Psoas muscle (tissue), 8 donors: Measurements from ENCODE around the gene OLA1. TPM values are rescaled to one million over a fixed set of nuclear protein-coding genes. Genes with fewer than 3 reads are reported as not detected.

Source experiments
- ATAC-seq, 4 donors: fragments of 200-7000 bp; cut with Tn5 transposase; one replicate each; pipeline ENCODE4 v1.9.1; 2020; ENCODE audit warnings: moderate library complexity in 3 of 4, mild to moderate bottlenecking in 2 of 4
- DNase-seq, 2 donors: peaks; one replicate each; pipeline ENCODE4 v3.0.0-alpha.2; 2020
- H3K27ac ChIP-seq: fragments of 200-600 bp; one replicate; pipeline ENCODE4 v1.8.0; 2022
- H3K27me3 ChIP-seq, 3 donors: fragments of 200-600 bp in 1 of 3; one replicate each; pipeline versions ENCODE4 v1.6.1 to v1.8.0; 2013 to 2022; ENCODE audit warnings: low read length in 2 of 3, mild to moderate bottlenecking in 2 of 3, moderate library complexity in 1 of 3; ENCODE audit not compliant: insufficient read depth in 3 of 3
- H3K36me3 ChIP-seq, 2 donors: fragments of 200-600 bp in 1 of 2; one replicate each; pipeline versions ENCODE4 v1.6.1 to v1.8.0; 2013 to 2022; ENCODE audit warnings: low read depth in 1 of 2, mild to moderate bottlenecking in 1 of 2, moderate library complexity in 1 of 2; ENCODE audit not compliant: insufficient read depth in 1 of 2
- H3K4me1 ChIP-seq: fragments of 200-600 bp; one replicate; pipeline ENCODE4 v1.8.0; 2022
- H3K4me3 ChIP-seq: fragments of 200-600 bp; one replicate; pipeline ENCODE4 v1.8.0; 2022; ENCODE audit warnings: mild to moderate bottlenecking
- H3K9me3 ChIP-seq: fragments of 200-600 bp; one replicate; pipeline ENCODE4 v1.8.0; 2022
- CTCF ChIP-seq: fragments of 200-600 bp; IDR thresholded peaks from one replicate; pipeline ENCODE4 v1.8.0; 2022; ENCODE audit warnings: antibody characterized with exemption
- WGBS, 3 donors: extraction: QIAGEN DNeasy Blood & Tissue Kit; methylation state at CpG; one replicate each; pipeline versions ENCODE4 v1.1.6 to v1.1.7; 2013; 5-methylcytosine and 5-hydroxymethylcytosine counted together
- intact Hi-C, 2 donors: fragments of 100-400 bp; cut with DNase I; formaldehyde crosslinking; loops; one replicate each; pipeline versions ENCODE4 v1.11.0 to v1.14.2; 2022
- polyA plus RNA-seq, 3 donors: library from polyadenylated mRNA; stranded (reverse); fragments of 200-250 nt; gene quantifications; one replicate each; pipeline ENCODE4 v1.2.3, GENCODE V29; 2013
- total RNA-seq, 4 donors: library from RNA; stranded (reverse); fragmentation: NEBNext Ultra II Directional in 2 of 4; extraction: Animal tissue kit (Norgen Biotek cat#: 25700) in 2 of 4; gene quantifications; one replicate each; pipeline versions ENCODE4 v1.2.1 to v1.2.4, GENCODE V29; 2021 to 2023
- donor health status: healthy with polysubstance abuse.
- donor health status: DM: no; HTN: no; CAD: no; lungs with moderate emphysema.
- donor health status: Bipolar disorder and iron deficiency.
- donor health status: healthy.
- donor health status: DM: yes; HTN: yes; CAD: no.
- donor health status: DM: no; HTN: no; CAD: no.
- donor health status: DM: no; HTN: no; CAD: no.
- donor health status: DM: yes; HTN: yes; CAD: no.

The OLA1 gene
- total and polyA plus RNA-seq, 7 donors: 86.8 to 125 (median 112) TPM

- WGBS, 3 donors: 54 to 72% (median 60%) methylated on average over 7 of the region's 7 CpGs
- no peaks in the 10 kb centered on the region for H3K36me3 ChIP-seq
- no peak for DNase-seq
Measured at GRCh38 chr2:174062934-174063333, 185.4 kb downstream of the OLA1 start.

GRCh38 chr2:174059884-174060244 lies 188.5 kb downstream of the OLA1 start:
- Histone ChIP-seq H3K36me3 (no peaks in the 10 kb centered on the region), H3K27me3 (peaks cover 0 to 2% (median 0%) of the 10 kb centered on the region in 3 donors), H3K4me3 (no peak overlapping the region), H3K4me1 (no peaks in the 10 kb centered on the region), H3K27ac (no peak overlapping the region), H3K9me3 (no peaks in the 10 kb centered on the region)
- no peak for ATAC-seq
- no peak for DNase-seq
- intact Hi-C loops: no loop called here
- 93 to 96% (median 96%) methylated on average over 3 of the region's 3 CpGs for WGBS, 3 donors
- no peak for TF ChIP-seq CTCF

More at GRCh38 chr2:174062934-174063333, 185.4 kb downstream of the OLA1 start:
- no peak for TF ChIP-seq CTCF
- Histone ChIP-seq H3K27me3 (no peaks in the 10 kb centered on the region), H3K27ac (no peak overlapping the region), H3K4me3 (no peak overlapping the region), H3K9me3 (no peaks in the 10 kb centered on the region), H3K4me1 (no peaks in the 10 kb centered on the region)
- intact Hi-C loops: no loop called here
- no peak for ATAC-seq

- no peak for DNase-seq
- TF ChIP-seq CTCF: no peak
- intact Hi-C loops: no loop called here
- no peaks in the 10 kb centered on the region for H3K9me3 ChIP-seq
- ATAC-seq: no peak
- no peak overlapping the region for H3K4me3 ChIP-seq
- H3K36me3 ChIP-seq: no peaks in the 10 kb centered on the region
- WGBS, 3 donors: 74 to 85% (median 79%) methylated on average over 6 of the region's 6 CpGs
- H3K27me3 ChIP-seq: peaks cover 0 to 2% (median 0%) of the 10 kb centered on the region in 3 donors
- no peak overlapping the region for H3K27ac ChIP-seq
- H3K4me1 ChIP-seq: no peaks in the 10 kb centered on the region
Measured at GRCh38 chr2:174059178-174059883, 189.0 kb downstream of the OLA1 start.

GRCh38 chr2:174058456-174058855 lies 189.9 kb downstream of the OLA1 start:
- DNase-seq: no peak
- TF ChIP-seq CTCF: no peak
- Histone ChIP-seq H3K4me3 (no peak overlapping the region), H3K27ac (no peak overlapping the region), H3K36me3 (no peaks in the 10 kb centered on the region), H3K4me1 (no peaks in the 10 kb centered on the region), H3K9me3 (no peaks in the 10 kb centered on the region), H3K27me3 (peaks cover 0 to 2% (median 0%) of the 10 kb centered on the region in 3 donors)
- WGBS, 3 donors: 88 to 95% (median 94%) methylated on average over 1 of the region's 1 CpG
- intact Hi-C loops: no loop called here
- no peak for ATAC-seq

- 27 to 38% (median 36%) methylated on average over 2 of the region's 2 CpGs for WGBS, 3 donors
Measured at GRCh38 chr2:174058026-174058425, 190.3 kb downstream of the OLA1 start.

More at GRCh38 chr2:174058026-174058425, 190.3 kb downstream of the OLA1 start:
- no peaks in the 10 kb centered on the region for H3K9me3 ChIP-seq
- TF ChIP-seq CTCF: no peak
- no peaks in the 10 kb centered on the region for H3K36me3 ChIP-seq
- no peak overlapping the region for H3K27ac ChIP-seq
- intact Hi-C loops: no loop called here
- peaks cover 0 to 2% (median 0%) of the 10 kb centered on the region in 3 donors for H3K27me3 ChIP-seq
- H3K4me1 ChIP-seq: no peaks in the 10 kb centered on the region
- no peak for DNase-seq
- H3K4me3 ChIP-seq: no peak overlapping the region
- ATAC-seq: no peak
